Measurements from ENCODE around the gene MYO3B.

Gene MYO3B

GRCh38 chr2:170371231-170371998 is 193.5 kb downstream of the MYO3B start:
- H3K4me1 ChIP-seq (ENCODE audit: control insufficient read depth, insufficient read depth, low read length): peaks cover 32% of the 10 kb centered on the region
- H3K4me3 ChIP-seq (ENCODE audit: insufficient read depth, low read depth, low read length): no peak overlapping the region
- WGBS, 2 experiments: 81 to 82% methylated on average over 6 of the region's 6 CpGs
- no peaks in the 10 kb centered on the region for H3K36me3 ChIP-seq (ENCODE audit: control insufficient read depth, insufficient read depth, low read length)
- H3K27ac ChIP-seq (ENCODE audit: insufficient read depth, low read depth, low read length, poor library complexity, severe bottlenecking): no peak overlapping the region
- H3K27me3 ChIP-seq (ENCODE audit: control insufficient read depth, insufficient read depth, low read length, poor library complexity, severe bottlenecking): peaks cover 3% of the 10 kb centered on the region
- no peaks in the 10 kb centered on the region for H3K9me3 ChIP-seq (ENCODE audit: control insufficient read depth, low read length)

- Histone ChIP-seq H3K9me3 (ENCODE audit: control insufficient read depth, low read length) (no peaks in the 10 kb centered on the region), H3K4me1 (ENCODE audit: control insufficient read depth, insufficient read depth, low read length) (peaks cover 6% of the 10 kb centered on the region), H3K36me3 (ENCODE audit: control insufficient read depth, insufficient read depth, low read length) (no peaks in the 10 kb centered on the region), H3K4me3 (ENCODE audit: insufficient read depth, low read depth, low read length) (no peak overlapping the region), H3K27me3 (ENCODE audit: control insufficient read depth, insufficient read depth, low read length, poor library complexity, severe bottlenecking) (no peaks in the 10 kb centered on the region), H3K27ac (ENCODE audit: insufficient read depth, low read depth, low read length, poor library complexity, severe bottlenecking) (no peak overlapping the region)
- WGBS, 2 experiments: 80 to 87% methylated on average over 5 of the region's 5 CpGs
Observed at GRCh38 chr2:170375192-170375591, 197.2 kb downstream of the MYO3B start.

- no peak overlapping the region for H3K27ac ChIP-seq (ENCODE audit: insufficient read depth, low read depth, low read length, poor library complexity, severe bottlenecking)
- no peaks in the 10 kb centered on the region for H3K4me1 ChIP-seq (ENCODE audit: control insufficient read depth, insufficient read depth, low read length)
- no peaks in the 10 kb centered on the region for H3K9me3 ChIP-seq (ENCODE audit: control insufficient read depth, low read length)
- no peaks in the 10 kb centered on the region for H3K36me3 ChIP-seq (ENCODE audit: control insufficient read depth, insufficient read depth, low read length)
- H3K4me3 ChIP-seq (ENCODE audit: insufficient read depth, low read depth, low read length): no peak overlapping the region
- 93% methylated on average over 4 to 6 of the region's 8 CpGs for WGBS, 2 experiments
- H3K27me3 ChIP-seq (ENCODE audit: control insufficient read depth, insufficient read depth, low read length, poor library complexity, severe bottlenecking): no peaks in the 10 kb centered on the region
Observed at GRCh38 chr2:170377500-170378207, 199.7 kb downstream of the MYO3B start.

- Histone ChIP-seq H3K27ac (ENCODE audit: insufficient read depth, low read depth, low read length, poor library complexity, severe bottlenecking) (no peak overlapping the region), H3K4me3 (ENCODE audit: insufficient read depth, low read depth, low read length) (no peak overlapping the region), H3K9me3 (ENCODE audit: control insufficient read depth, low read length) (no peaks in the 10 kb centered on the region), H3K36me3 (ENCODE audit: control insufficient read depth, insufficient read depth, low read length) (no peaks in the 10 kb centered on the region), H3K4me1 (ENCODE audit: control insufficient read depth, insufficient read depth, low read length) (no peaks in the 10 kb centered on the region), H3K27me3 (ENCODE audit: control insufficient read depth, insufficient read depth, low read length, poor library complexity, severe bottlenecking) (no peaks in the 10 kb centered on the region)
- whole genome bisulfite sequencing, 2 experiments: 74 to 84% methylated on average over 2 to 4 of the region's 4 CpGs
Observed at GRCh38 chr2:170380267-170380666, 202.3 kb downstream of the MYO3B start.

- H3K9me3 ChIP-seq (ENCODE audit: control insufficient read depth, low read length): no peaks in the 10 kb centered on the region
- 87 to 96% methylated on average over 2 of the region's 2 CpGs for WGBS, 2 experiments
- no peak overlapping the region for H3K4me3 ChIP-seq (ENCODE audit: insufficient read depth, low read depth, low read length)
- H3K27me3 ChIP-seq (ENCODE audit: control insufficient read depth, insufficient read depth, low read length, poor library complexity, severe bottlenecking): no peaks in the 10 kb centered on the region
- no peaks in the 10 kb centered on the region for H3K36me3 ChIP-seq (ENCODE audit: control insufficient read depth, insufficient read depth, low read length)
- H3K4me1 ChIP-seq (ENCODE audit: control insufficient read depth, insufficient read depth, low read length): no peaks in the 10 kb centered on the region
- no peak overlapping the region for H3K27ac ChIP-seq (ENCODE audit: insufficient read depth, low read depth, low read length, poor library complexity, severe bottlenecking)
Observed at GRCh38 chr2:170381678-170382077, 203.7 kb downstream of the MYO3B start.

- Histone ChIP-seq H3K27ac (ENCODE audit: insufficient read depth, low read depth, low read length, poor library complexity, severe bottlenecking) (no peak overlapping the region), H3K9me3 (ENCODE audit: control insufficient read depth, low read length) (no peaks in the 10 kb centered on the region), H3K27me3 (ENCODE audit: control insufficient read depth, insufficient read depth, low read length, poor library complexity, severe bottlenecking) (no peaks in the 10 kb centered on the region), H3K36me3 (ENCODE audit: control insufficient read depth, insufficient read depth, low read length) (no peaks in the 10 kb centered on the region), H3K4me1 (ENCODE audit: control insufficient read depth, insufficient read depth, low read length) (no peaks in the 10 kb centered on the region), H3K4me3 (ENCODE audit: insufficient read depth, low read depth, low read length) (no peak overlapping the region)
- 83 to 89% methylated on average over 3 of the region's 3 CpGs for WGBS, 2 experiments
Observed at GRCh38 chr2:170386554-170386953, 208.6 kb downstream of the MYO3B start.

GRCh38 chr2:170391018-170391417 is 213.1 kb downstream of the MYO3B start:
- no peaks in the 10 kb centered on the region for H3K9me3 ChIP-seq (ENCODE audit: control insufficient read depth, low read length)
- H3K27me3 ChIP-seq (ENCODE audit: control insufficient read depth, insufficient read depth, low read length, poor library complexity, severe bottlenecking): no peaks in the 10 kb centered on the region
- no peaks in the 10 kb centered on the region for H3K36me3 ChIP-seq (ENCODE audit: control insufficient read depth, insufficient read depth, low read length)
- WGBS, 2 experiments: 94 to 96% methylated on average over 1 to 2 of the region's 2 CpGs
- H3K4me3 ChIP-seq (ENCODE audit: insufficient read depth, low read depth, low read length): no peak overlapping the region
- no peak overlapping the region for H3K27ac ChIP-seq (ENCODE audit: insufficient read depth, low read depth, low read length, poor library complexity, severe bottlenecking)
- H3K4me1 ChIP-seq (ENCODE audit: control insufficient read depth, insufficient read depth, low read length): peaks cover 5% of the 10 kb centered on the region

- Histone ChIP-seq H3K4me1 (ENCODE audit: control insufficient read depth, insufficient read depth, low read length) (peaks cover 5% of the 10 kb centered on the region), H3K27ac (ENCODE audit: insufficient read depth, low read depth, low read length, poor library complexity, severe bottlenecking) (no peak overlapping the region), H3K9me3 (ENCODE audit: control insufficient read depth, low read length) (no peaks in the 10 kb centered on the region), H3K27me3 (ENCODE audit: control insufficient read depth, insufficient read depth, low read length, poor library complexity, severe bottlenecking) (no peaks in the 10 kb centered on the region), H3K36me3 (ENCODE audit: control insufficient read depth, insufficient read depth, low read length) (no peaks in the 10 kb centered on the region), H3K4me3 (ENCODE audit: insufficient read depth, low read depth, low read length) (no peak overlapping the region)
- 91 to 97% methylated on average over 5 of the region's 5 CpGs for WGBS, 2 experiments
Observed at GRCh38 chr2:170391697-170392096, 213.8 kb downstream of the MYO3B start.

- no peaks in the 10 kb centered on the region for H3K27me3 ChIP-seq (ENCODE audit: control insufficient read depth, insufficient read depth, low read length, poor library complexity, severe bottlenecking)
- peaks cover 5% of the 10 kb centered on the region for H3K4me1 ChIP-seq (ENCODE audit: control insufficient read depth, insufficient read depth, low read length)
- H3K36me3 ChIP-seq (ENCODE audit: control insufficient read depth, insufficient read depth, low read length): no peaks in the 10 kb centered on the region
- H3K9me3 ChIP-seq (ENCODE audit: control insufficient read depth, low read length): no peaks in the 10 kb centered on the region
- no peak overlapping the region for H3K27ac ChIP-seq (ENCODE audit: insufficient read depth, low read depth, low read length, poor library complexity, severe bottlenecking)
- H3K4me3 ChIP-seq (ENCODE audit: insufficient read depth, low read depth, low read length): no peak overlapping the region
- 92 to 100% methylated on average over 1 of the region's 2 CpGs for WGBS, 2 experiments
Observed at GRCh38 chr2:170393861-170394498, 216.0 kb downstream of the MYO3B start.

GRCh38 chr2:170394641-170395387 is 216.9 kb downstream of the MYO3B start:
- H3K4me3 ChIP-seq (ENCODE audit: insufficient read depth, low read depth, low read length): no peak overlapping the region
- peaks cover 5% of the 10 kb centered on the region for H3K4me1 ChIP-seq (ENCODE audit: control insufficient read depth, insufficient read depth, low read length)
- no peaks in the 10 kb centered on the region for H3K36me3 ChIP-seq (ENCODE audit: control insufficient read depth, insufficient read depth, low read length)
- no peak overlapping the region for H3K27ac ChIP-seq (ENCODE audit: insufficient read depth, low read depth, low read length, poor library complexity, severe bottlenecking)
- no peaks in the 10 kb centered on the region for H3K9me3 ChIP-seq (ENCODE audit: control insufficient read depth, low read length)
- H3K27me3 ChIP-seq (ENCODE audit: control insufficient read depth, insufficient read depth, low read length, poor library complexity, severe bottlenecking): no peaks in the 10 kb centered on the region
